Activated CD8-positive, alpha-beta memory T cell treated with anti-CD3 and anti-CD28 coated beads, Interleukin-2, amount 10 ng/mL, durations not matched to agents 7 days and 5 days (primary cell): Measurements from ENCODE around the gene TPCN1. TPM values are rescaled to one million over a fixed set of nuclear protein-coding genes. Genes with fewer than 3 reads are reported as not detected.

Experiments used
- ATAC-seq: fragments of 150-1000 bp; cut with Tn5 transposase; one replicate; pipeline ENCODE4 v1.10.0; 2021; ENCODE audit warnings: moderate library complexity
- CTCF ChIA-PET: fragments of 350-600 bp; sonication (Branson Sonifier 250); formaldehyde crosslinking; loops from one replicate; lab custom pipeline; 2021; ENCODE audit warnings: antibody characterized with exemption; lab: Charles Lee
- DNase-seq: peaks from one replicate; pipeline ENCODE4 v3.0.0-alpha.2; 2020
- H3K27ac Mint-ChIP-seq: one replicate; pipeline ENCODE4 v1.8.0; 2021; ENCODE audit warnings: mild to moderate bottlenecking, mixed read lengths
- H3K27me3 Mint-ChIP-seq: one replicate; pipeline ENCODE4 v1.8.0; 2021; ENCODE audit warnings: mixed read lengths
- H3K36me3 Mint-ChIP-seq: one replicate; pipeline ENCODE4 v1.8.0; 2021; ENCODE audit warnings: mild to moderate bottlenecking, mixed read lengths
- H3K4me1 Mint-ChIP-seq: one replicate; pipeline ENCODE4 v1.8.0; 2021; ENCODE audit warnings: mixed read lengths
- H3K4me3 Mint-ChIP-seq: one replicate; pipeline ENCODE4 v1.8.0; 2021; ENCODE audit warnings: mild to moderate bottlenecking, moderate library complexity, mixed read lengths
- H3K9me3 Mint-ChIP-seq: one replicate; pipeline ENCODE4 v1.8.0; 2022; ENCODE audit warnings: low read depth, mixed read lengths
- total RNA-seq, 2 experiments: library from RNA; stranded (reverse); gene quantifications; one replicate each; pipeline ENCODE4 v1.2.3, GENCODE V29; 2021

The TPCN1 gene
- total RNA-seq, 2 experiments from 2014 or later = 21.4 to 23.3 TPM

DNA sequence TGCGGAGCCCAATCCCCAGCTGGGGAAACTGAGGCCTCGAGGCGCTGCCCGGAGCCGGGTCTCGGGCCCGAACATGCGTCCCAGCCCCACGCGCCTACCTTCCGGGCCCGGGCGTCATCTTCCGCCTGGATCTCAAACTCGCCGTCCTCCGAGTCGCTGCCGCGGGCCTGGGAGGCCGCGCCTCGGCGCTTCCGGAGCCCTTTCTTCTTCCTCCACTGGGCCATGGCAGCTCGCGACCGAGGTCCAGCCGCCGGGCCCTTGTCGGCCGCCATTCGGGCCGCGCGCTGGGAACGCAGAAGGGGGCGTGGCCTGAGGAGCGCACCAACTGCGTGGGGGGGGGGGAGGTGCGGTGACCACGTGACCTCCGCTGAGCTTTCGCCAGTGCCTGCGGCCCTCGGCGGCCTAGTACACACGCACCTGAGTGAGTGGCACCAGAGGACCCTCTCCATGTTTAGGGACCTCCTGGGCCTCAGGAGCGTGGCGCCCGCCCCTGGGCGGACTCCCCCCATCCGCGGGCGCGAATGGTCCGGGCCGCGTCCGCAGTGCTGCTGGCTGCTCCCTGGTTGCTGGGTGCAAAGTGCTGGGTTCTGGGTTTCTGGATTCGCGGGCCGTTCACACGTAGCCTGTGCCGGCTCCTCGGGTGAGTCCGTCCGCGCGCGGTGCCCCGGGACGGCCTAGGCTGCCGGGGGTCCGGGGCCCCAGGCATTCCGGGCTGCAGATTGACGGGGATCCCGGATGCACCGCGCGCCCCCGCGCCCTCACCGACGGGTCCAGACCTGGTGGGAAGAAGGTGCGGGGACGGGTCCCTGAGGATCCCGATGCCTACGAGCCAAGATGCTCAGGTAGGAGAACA lies 35.9 kb upstream of the TPCN1 start, which contains the start of the genes DDX54 and RITA1:
Gene DDX54 (minus strand): TSS at position 299 of the 853 bp plus-strand sequence. CDS start 27 bp downstream, at position 272.
Gene RITA1 (plus strand): TSS at position 542 of the 853 bp plus-strand sequence. CDS start 1,026 bp downstream, outside the sequence.
- CTCF ChIA-PET = interaction anchor here (0.6 to 3.7 kb wide), 9 partner anchors 9 to 240 kb away, joined by 3 to 24 read pairs (median 5); no protein-coding TSS in a partner anchor
- ATAC-seq = peak; percentile 58
- peak within 1 kb of the TSS; percentile 97 for H3K27ac Mint-ChIP-seq

DNA sequence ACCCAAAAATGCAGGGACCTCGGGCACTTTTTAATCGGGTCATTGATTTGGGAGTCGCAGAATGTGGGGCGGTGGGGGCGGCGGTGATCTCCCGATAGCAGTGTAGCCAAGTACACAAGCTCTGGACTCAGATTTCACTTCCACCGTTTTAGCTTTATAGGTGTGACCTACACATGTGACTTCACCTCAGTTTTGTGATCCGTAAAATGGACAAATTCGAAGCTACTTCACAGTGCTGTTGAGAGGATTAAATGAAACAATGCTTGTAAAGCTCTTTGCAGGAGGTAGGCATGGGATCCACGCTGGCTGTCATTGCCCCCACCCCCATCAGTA lies 35.3 kb upstream of the TPCN1 start:
- ATAC-seq (no peak), DNase-seq (no peak)
- peak overlapping the region; percentile 97 for H3K27ac Mint-ChIP-seq
- H3K4me1 Mint-ChIP-seq = peaks cover 44% of the 10 kb centered on the region
- H3K4me3 Mint-ChIP-seq = peak overlapping the region; percentile 98
- peaks cover 20% of the 10 kb centered on the region for H3K36me3 Mint-ChIP-seq
- H3K27me3 Mint-ChIP-seq = no peaks in the 10 kb centered on the region
- no peaks in the 10 kb centered on the region for H3K9me3 Mint-ChIP-seq
- CTCF ChIA-PET = interaction anchor here (1.0 to 2.6 kb wide), 7 partner anchors 9 to 239 kb away, joined by 3 to 15 read pairs (median 5); no protein-coding TSS in a partner anchor

More for the DNA sequence above, 35.9 kb upstream of the TPCN1 start, which contains the start of the genes DDX54 and RITA1:
- DNase-seq = peak; percentile 83
- H3K4me1 Mint-ChIP-seq = peaks cover 44% of the 10 kb centered on the region
- H3K27me3 Mint-ChIP-seq = no peaks in the 10 kb centered on the region
- no peaks in the 10 kb centered on the region for H3K9me3 Mint-ChIP-seq
- peak within 1 kb of the TSS; percentile 98 for H3K4me3 Mint-ChIP-seq
- H3K36me3 Mint-ChIP-seq = peaks cover 23% of the 10 kb centered on the region

DNA sequence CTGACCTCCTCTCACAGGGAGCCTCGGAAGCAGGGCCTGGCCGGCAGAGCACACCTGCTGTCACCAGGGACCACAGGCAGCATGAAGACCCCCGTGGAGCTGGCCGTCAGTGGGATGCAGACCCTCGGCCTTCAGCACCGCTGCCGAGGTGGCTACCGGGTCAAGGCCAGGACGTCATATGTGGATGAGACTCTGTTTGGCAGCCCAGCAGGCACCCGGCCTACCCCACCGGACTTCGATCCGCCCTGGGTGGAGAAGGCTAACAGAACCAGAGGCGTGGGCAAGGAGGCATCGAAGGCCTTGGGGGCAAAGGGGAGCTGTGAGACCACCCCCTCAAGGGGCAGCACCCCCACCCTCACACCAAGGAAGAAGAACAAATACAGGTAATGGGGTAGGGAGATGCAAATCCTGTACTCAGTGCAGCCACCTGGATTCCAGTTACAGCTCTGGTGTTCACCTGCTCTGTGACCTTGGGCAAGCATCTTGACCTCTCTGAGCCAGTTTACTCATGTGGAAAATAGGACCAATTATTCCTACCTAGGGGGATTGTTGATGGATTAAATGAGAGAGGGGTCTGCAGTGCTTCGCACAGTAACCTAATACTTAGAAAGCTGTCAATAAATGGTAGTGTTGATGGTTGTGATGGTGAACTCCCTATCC lies 34.5 kb upstream of the TPCN1 start:
- H3K36me3 Mint-ChIP-seq = peaks cover 20% of the 10 kb centered on the region
- DNase-seq = no peak
- H3K4me1 Mint-ChIP-seq = peaks cover 43% of the 10 kb centered on the region
- no peaks in the 10 kb centered on the region for H3K9me3 Mint-ChIP-seq
- no peaks in the 10 kb centered on the region for H3K27me3 Mint-ChIP-seq
- CTCF ChIA-PET = interaction anchor here (0.6 to 2.6 kb wide), 10 partner anchors 10 to 239 kb away, joined by 3 to 15 read pairs (median 3); no protein-coding TSS in a partner anchor
- peak overlapping the region; percentile 98 for H3K4me3 Mint-ChIP-seq
- peak overlapping the region; percentile 97 for H3K27ac Mint-ChIP-seq
- ATAC-seq = no peak

DNA sequence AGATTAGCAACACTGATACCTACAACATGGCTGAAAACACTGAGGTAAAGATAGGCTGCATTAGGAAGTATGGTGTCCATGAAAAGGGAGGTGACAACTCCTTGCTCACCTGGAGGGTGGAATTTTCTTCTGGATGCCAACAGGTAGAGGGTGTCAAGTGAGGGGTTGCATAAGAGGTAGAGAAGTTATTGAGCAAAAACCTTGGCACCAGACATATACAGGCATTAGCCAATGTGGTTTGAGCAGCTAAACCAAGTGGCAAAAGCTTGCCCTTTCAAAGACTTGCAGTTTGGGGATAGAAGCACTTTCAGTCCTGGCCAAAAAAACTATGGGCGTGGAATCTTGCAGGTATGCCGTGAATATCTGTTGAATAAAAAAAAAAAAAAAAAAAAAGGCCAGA lies 31.9 kb upstream of the TPCN1 start:
- DNase-seq = no peak
- peaks cover 23% of the 10 kb centered on the region for H3K36me3 Mint-ChIP-seq
- H3K9me3 Mint-ChIP-seq = no peaks in the 10 kb centered on the region
- H3K4me3 Mint-ChIP-seq = no peak overlapping the region
- H3K27me3 Mint-ChIP-seq = no peaks in the 10 kb centered on the region
- H3K4me1 Mint-ChIP-seq = peaks cover 28% of the 10 kb centered on the region
- no peak overlapping the region for H3K27ac Mint-ChIP-seq
- CTCF ChIA-PET = interaction anchor here (0.8 to 1.2 kb wide), 4 partner anchors 12 to 17 kb away, joined by 3 to 5 read pairs (median 4); no protein-coding TSS in a partner anchor
- no peak for ATAC-seq

DNA sequence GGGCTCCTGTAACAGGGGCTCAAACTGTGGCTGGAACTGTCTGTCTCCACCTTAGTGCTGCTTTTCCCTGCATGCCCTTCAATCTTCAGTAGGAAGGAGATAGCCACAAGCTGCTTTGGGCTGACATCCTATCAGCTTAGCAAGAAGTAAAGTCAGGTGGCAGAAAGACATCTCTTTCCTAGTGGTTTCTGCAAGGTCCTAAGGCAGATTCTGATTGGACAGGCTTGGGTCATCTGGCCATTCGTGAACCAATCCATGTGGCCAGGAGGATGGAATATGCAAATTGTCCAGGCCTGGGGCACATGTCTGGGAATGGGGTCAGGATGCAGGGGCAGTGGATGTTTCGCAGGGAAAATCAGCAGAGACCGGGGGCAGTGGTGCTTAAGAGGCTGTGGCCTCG lies 30.5 kb upstream of the TPCN1 start:
- Mint-ChIP-seq H3K4me3 (no peak overlapping the region), H3K36me3 (peaks cover 23% of the 10 kb centered on the region), H3K4me1 (peaks cover 26% of the 10 kb centered on the region), H3K27ac (no peak overlapping the region), H3K9me3 (no peaks in the 10 kb centered on the region), H3K27me3 (no peaks in the 10 kb centered on the region)
- no peak for ATAC-seq
- CTCF ChIA-PET = no interaction called here
- no peak for DNase-seq

DNA sequence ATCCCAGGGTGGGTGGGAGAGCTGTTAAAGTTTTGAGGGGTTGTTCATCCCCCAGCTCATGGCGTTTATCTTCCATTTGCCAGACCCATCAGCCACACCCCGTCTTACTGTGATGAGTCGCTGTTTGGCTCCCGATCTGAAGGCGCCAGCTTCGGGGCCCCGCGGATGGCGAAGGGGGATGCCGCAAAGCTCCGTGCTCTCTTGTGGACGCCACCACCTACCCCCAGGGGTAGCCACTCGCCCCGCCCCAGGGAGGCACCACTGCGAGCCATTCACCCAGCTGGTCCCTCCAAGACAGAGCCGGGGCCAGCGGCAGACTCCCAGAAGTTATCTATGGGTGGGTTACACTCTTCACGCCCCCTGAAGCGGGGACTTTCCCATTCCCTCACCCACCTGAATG lies 30.0 kb upstream of the TPCN1 start:
- Mint-ChIP-seq H3K27me3 (no peaks in the 10 kb centered on the region), H3K4me1 (peaks cover 23% of the 10 kb centered on the region), H3K36me3 (peaks cover 23% of the 10 kb centered on the region), H3K9me3 (no peaks in the 10 kb centered on the region), H3K4me3 (no peak overlapping the region), H3K27ac (no peak overlapping the region)
- ATAC-seq (no peak), DNase-seq (no peak)
- CTCF ChIA-PET = no interaction called here

DNA sequence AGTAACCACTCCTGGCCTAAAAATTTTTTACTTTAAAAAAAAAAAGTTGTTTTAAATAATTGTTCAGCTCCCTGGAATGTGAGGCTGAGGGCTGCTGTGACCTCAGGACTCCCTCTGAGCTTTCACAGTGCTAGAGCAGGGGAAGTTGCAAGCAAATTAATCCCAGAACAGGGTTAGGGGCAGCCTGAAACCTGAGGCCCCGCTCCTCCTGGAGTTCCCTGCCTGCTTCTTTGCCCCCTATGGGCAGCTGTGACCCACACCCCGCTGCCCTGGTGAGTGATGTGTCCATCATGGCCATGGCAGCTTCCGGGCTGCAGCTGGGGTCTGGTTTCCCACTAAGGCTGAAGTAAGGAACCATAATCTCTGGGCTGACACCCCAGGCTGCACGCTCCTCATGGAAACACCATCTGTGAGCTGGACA lies 26.3 kb upstream of the TPCN1 start:
- CTCF ChIA-PET = interaction anchor here (1.8 to 2.1 kb wide), 2 partner anchors 9 to 230 kb away, joined by 6 to 13 read pairs; partner anchors contain the start of genes DDX54 and RITA1
- no peak overlapping the region for H3K4me3 Mint-ChIP-seq
- H3K27me3 Mint-ChIP-seq = no peaks in the 10 kb centered on the region
- H3K27ac Mint-ChIP-seq = no peak overlapping the region
- ATAC-seq (no peak), DNase-seq (no peak)
- H3K9me3 Mint-ChIP-seq = no peaks in the 10 kb centered on the region
- peaks cover 8% of the 10 kb centered on the region for H3K36me3 Mint-ChIP-seq
- H3K4me1 Mint-ChIP-seq = peaks cover 7% of the 10 kb centered on the region

DNA sequence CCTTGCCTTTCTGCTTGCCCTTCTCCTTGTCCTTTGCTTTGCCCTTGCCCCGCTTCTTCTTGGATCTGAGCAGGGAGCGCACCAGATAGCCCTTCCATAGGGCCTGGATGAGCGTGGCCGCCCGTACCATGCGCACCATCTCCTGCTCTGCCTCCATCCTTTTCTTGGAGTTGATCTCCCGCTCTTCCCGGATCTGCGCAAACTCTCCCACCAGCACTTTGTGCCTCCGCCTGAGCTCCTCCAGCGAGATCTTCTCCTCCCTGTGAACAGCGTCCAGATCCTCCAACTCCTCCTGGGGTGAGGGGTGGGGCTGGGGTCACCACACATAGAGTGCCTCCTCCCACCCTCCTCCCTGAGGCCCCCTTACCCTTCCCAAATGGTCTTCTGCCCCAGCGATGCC lies 25.7 kb upstream of the TPCN1 start:
- ATAC-seq = no peak

DNA sequence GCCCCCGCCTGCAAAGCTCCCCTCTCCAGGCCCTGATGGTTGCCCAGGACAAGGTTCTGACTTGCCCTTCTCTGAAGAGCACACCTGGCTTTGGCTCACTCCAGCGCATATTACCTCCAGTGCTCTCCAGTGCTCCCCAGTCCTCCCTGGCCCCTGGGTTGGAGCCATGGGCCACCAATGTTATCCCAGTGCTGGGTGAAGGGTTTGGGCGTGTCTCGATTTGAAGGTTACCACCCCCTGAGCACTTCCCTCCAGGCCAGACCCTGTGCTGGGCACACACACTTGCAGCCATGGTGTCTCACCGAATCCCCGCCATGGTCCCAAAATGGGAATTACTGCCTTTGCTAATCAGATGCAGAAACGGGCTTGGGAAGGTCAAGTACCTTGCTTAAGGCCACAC lies 24.7 kb upstream of the TPCN1 start:
- peaks cover 7% of the 10 kb centered on the region for H3K4me1 Mint-ChIP-seq
- DNase-seq = no peak
- ATAC-seq = peak; percentile 16
- H3K9me3 Mint-ChIP-seq = no peaks in the 10 kb centered on the region
- H3K27me3 Mint-ChIP-seq = no peaks in the 10 kb centered on the region
- H3K36me3 Mint-ChIP-seq = peaks cover 6% of the 10 kb centered on the region
- no peak overlapping the region for H3K27ac Mint-ChIP-seq
- H3K4me3 Mint-ChIP-seq = no peak overlapping the region
- CTCF ChIA-PET = interaction anchor here (0.9 to 3.0 kb wide), 5 partner anchors 10 to 229 kb away, joined by 3 to 20 read pairs (median 13); no protein-coding TSS in a partner anchor

More for the DNA sequence above, 25.7 kb upstream of the TPCN1 start:
- H3K36me3 Mint-ChIP-seq = peaks cover 6% of the 10 kb centered on the region
- H3K9me3 Mint-ChIP-seq = no peaks in the 10 kb centered on the region
- H3K27ac Mint-ChIP-seq = no peak overlapping the region
- CTCF ChIA-PET = interaction anchor here (1.8 to 3.0 kb wide), 4 partner anchors 9 to 229 kb away, joined by 6 to 20 read pairs (median 14); partner anchors contain the start of genes DDX54 and RITA1
- H3K4me3 Mint-ChIP-seq = no peak overlapping the region
- H3K27me3 Mint-ChIP-seq = no peaks in the 10 kb centered on the region
- no peak for DNase-seq
- H3K4me1 Mint-ChIP-seq = peaks cover 7% of the 10 kb centered on the region

DNA sequence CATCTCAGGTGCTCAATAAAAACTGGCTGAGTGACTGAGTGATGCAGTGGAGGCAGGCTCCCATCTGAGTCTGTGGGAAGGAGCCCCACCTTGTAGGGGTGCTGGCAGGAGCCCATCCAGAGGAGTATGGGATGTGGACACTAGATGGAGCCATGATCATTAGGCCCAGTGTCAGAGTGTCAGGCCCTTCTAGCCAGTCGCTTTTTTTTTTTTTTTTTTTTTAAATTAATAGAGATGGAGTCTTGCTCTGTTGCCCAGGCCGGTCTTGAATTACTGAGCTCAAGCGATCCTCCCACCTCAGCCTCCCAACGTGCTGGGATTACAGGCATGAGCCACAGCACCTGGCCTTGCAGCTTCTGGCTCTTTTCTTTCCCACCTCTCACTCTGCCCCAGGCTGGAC lies 24.3 kb upstream of the TPCN1 start:
- CTCF ChIA-PET = interaction anchor here (0.6 to 3.0 kb wide), 8 partner anchors 10 to 228 kb away, joined by 3 to 20 read pairs (median 4); no protein-coding TSS in a partner anchor
- Mint-ChIP-seq H3K4me3 (no peak overlapping the region), H3K4me1 (peaks cover 7% of the 10 kb centered on the region), H3K27ac (no peak overlapping the region), H3K36me3 (peaks cover 4% of the 10 kb centered on the region), H3K27me3 (no peaks in the 10 kb centered on the region), H3K9me3 (no peaks in the 10 kb centered on the region)
- peak; percentile 81 for DNase-seq
- ATAC-seq = peak; percentile 98

DNA sequence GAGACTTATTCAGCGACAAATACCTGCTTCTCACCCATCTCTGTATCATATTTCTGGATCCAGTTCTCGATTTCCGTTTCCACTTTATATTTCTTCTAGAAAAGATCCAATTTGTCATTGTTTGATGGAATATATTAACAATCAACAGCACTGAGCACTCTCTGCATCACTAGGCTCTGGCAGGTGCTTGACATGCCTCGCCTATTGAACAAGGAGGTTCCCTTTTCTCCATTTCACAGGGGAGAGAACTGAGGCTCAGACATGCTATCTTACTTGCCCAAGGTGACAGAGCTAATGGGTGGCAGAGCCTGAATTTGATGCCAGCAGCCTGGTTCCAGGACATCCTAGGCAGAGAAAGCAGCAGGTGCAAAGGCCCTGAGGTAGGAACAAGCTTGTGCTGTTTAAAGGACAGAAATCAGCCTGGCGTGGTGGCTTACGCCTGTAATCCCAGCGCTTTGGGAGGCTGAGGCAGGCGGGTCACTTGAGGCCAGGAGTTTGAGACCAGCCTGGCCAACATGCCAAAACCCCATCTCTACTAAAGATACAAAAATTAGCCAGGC lies 23.7 kb upstream of the TPCN1 start:
- Mint-ChIP-seq H3K27ac (no peak overlapping the region), H3K36me3 (peaks cover 2% of the 10 kb centered on the region), H3K9me3 (no peaks in the 10 kb centered on the region), H3K4me3 (no peak overlapping the region), H3K4me1 (peaks cover 7% of the 10 kb centered on the region), H3K27me3 (no peaks in the 10 kb centered on the region)
- CTCF ChIA-PET = interaction anchor here (0.6 to 3.0 kb wide), 8 partner anchors 10 to 228 kb away, joined by 3 to 20 read pairs (median 4); no protein-coding TSS in a partner anchor
- DNase-seq = no peak
- no peak for ATAC-seq

DNA sequence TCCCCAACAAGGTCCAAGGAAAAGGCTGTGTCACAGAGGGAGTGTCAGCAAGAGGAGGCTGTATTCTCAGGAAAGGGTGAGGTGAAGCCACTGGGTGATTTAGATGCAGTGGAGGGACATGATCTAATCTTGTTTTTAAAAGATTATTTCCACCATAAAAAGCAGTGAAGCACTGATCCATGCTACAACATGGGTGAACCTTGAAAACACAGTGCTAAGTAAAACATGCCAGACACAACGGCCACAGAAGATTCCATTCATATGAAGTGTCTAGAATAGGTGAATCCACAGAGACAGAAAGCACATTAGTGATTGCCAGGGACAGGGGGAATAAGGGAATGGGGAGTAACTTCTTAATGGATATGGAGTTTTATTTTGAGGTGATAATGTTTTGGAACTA lies 23.0 kb upstream of the TPCN1 start:
- Mint-ChIP-seq H3K27me3 (no peaks in the 10 kb centered on the region), H3K36me3 (peaks cover 2% of the 10 kb centered on the region), H3K4me1 (peaks cover 7% of the 10 kb centered on the region), H3K4me3 (no peak overlapping the region), H3K27ac (no peak overlapping the region), H3K9me3 (no peaks in the 10 kb centered on the region)
- CTCF ChIA-PET = interaction anchor here (1.3 to 3.0 kb wide), 5 partner anchors 11 to 227 kb away, joined by 3 to 20 read pairs (median 9); no protein-coding TSS in a partner anchor
- DNase-seq = no peak
- no peak for ATAC-seq
